HG03159 (cell line): ENCODE results near the gene GTF3C2.
"Not testable (repeated sequence)": the region's sequence is repeated elsewhere in the genome, so short reads cannot be mapped to it uniquely, and the experiment has no call there.

Experiments used
- ATAC-seq: cut with Tn5 transposase; IDR thresholded peaks from one replicate; pipeline ENCODE4 v1.9.1; 2021; ENCODE audit warnings: mild to moderate bottlenecking, moderate library complexity; ENCODE audit not compliant: unreplicated experiment

Gene GTF3C2

GRCh38 chr2:27303093-27304025 lies 53.2 kb downstream of the GTF3C2 start:
- ATAC-seq, result no peak

- not testable (repeated sequence) for ATAC-seq
Measured at GRCh38 chr2:27300606-27301005, 56.0 kb downstream of the GTF3C2 start.

GRCh38 chr2:27298391-27299080 lies 58.0 kb downstream of the GTF3C2 start:
- no peak for ATAC-seq

GRCh38 chr2:27297195-27297594 lies 59.4 kb downstream of the GTF3C2 start:
- ATAC-seq, result no peak

- ATAC-seq, result no peak
Measured at GRCh38 chr2:27296481-27296880, 60.1 kb downstream of the GTF3C2 start.

GRCh38 chr2:27294928-27295327 lies 61.6 kb downstream of the GTF3C2 start:
- no peak for ATAC-seq

- no peak for ATAC-seq
Measured at GRCh38 chr2:27291865-27292264, 64.7 kb downstream of the GTF3C2 start.

- no peak for ATAC-seq
Measured at GRCh38 chr2:27290549-27290948, 66.0 kb downstream of the GTF3C2 start.

- no peak for ATAC-seq
Measured at GRCh38 chr2:27288610-27289009, 68.0 kb downstream of the GTF3C2 start.

- ATAC-seq, result no peak
Measured at GRCh38 chr2:27285481-27285880, 71.1 kb downstream of the GTF3C2 start.

- no peak for ATAC-seq
Measured at GRCh38 chr2:27284996-27285395, 71.6 kb downstream of the GTF3C2 start.

- ATAC-seq, result no peak
Measured at GRCh38 chr2:27282892-27283291, 73.7 kb downstream of the GTF3C2 start.

GRCh38 chr2:27281855-27282559 lies 74.6 kb downstream of the GTF3C2 start, which contains the start of gene TRIM54:
TRIM54 (plus strand) TSS chr2:27282429; CDS start chr2:27282732, 303 bp downstream.
- ATAC-seq, result no peak

GRCh38 chr2:27281442-27281841 lies 75.1 kb downstream of the GTF3C2 start:
- ATAC-seq, result no peak

GRCh38 chr2:27280826-27281225 lies 75.7 kb downstream of the GTF3C2 start:
- no peak for ATAC-seq

- no peak for ATAC-seq
Measured at GRCh38 chr2:27278010-27278409, 78.6 kb downstream of the GTF3C2 start.
